Measurements from ENCODE around the gene SH2D7. TPM values are rescaled to one million over a fixed set of nuclear protein-coding genes. Genes with fewer than 3 reads are reported as not detected.

SH2D7 gene
- not detected in 2 replicates for total RNA-seq (2014; rRNA removed)
- not detected for Bru-seq, nascent RNA
- not detected for BruChase-seq, experiment 1, labeled RNA remaining after a 6-hour chase
- BruChase-seq, experiment 2, labeled RNA remaining after a 2-hour chase: not detected
- long read RNA-seq, partial matches to known transcripts: 0 of 1 reads
- long read RNA-seq, other reads (novel, unspliced or antisense): 1 of 1 reads

- DNase-seq: no peak
- H3K27me3 ChIP-seq (ENCODE audit: low read length): no peaks in the 10 kb centered on the region
- H2AFZ ChIP-seq (ENCODE audit: low read length): no peak within 1 kb of the TSS
- CTCF ChIA-PET: no interaction called here
- BruUV-seq (replicated peaks): no TSS peak
- no peaks in the 10 kb centered on the region for H4K20me1 ChIP-seq (ENCODE audit: low read length)
- intact Hi-C loops (cut with micrococcal nuclease): no loop called here
- H3K4me3 ChIP-seq (ENCODE audit: low read length): no peak within 1 kb of the TSS
- ATAC-seq: no peak
- no peak within 1 kb of the TSS for H3K4me2 ChIP-seq (ENCODE audit: low read length)
- H3K9ac ChIP-seq (ENCODE audit: low read length): no peak within 1 kb of the TSS
- H3K36me3 ChIP-seq (ENCODE audit: low read depth, low read length): no peaks in the 10 kb centered on the region
- no peaks in the 10 kb centered on the region for H3F3A ChIP-seq (ENCODE audit: low read length, unreplicated experiment)
- no peak within 1 kb of the TSS for H3K27ac ChIP-seq (ENCODE audit: low read length)
- TF ChIP-seq EZH2phosphoT487 (IDR thresholded peaks at IDR 0.05; ENCODE audit: borderline replicate concordance, low read length) (no peak), EZH2 (IDR thresholded peaks at IDR 0.05; ENCODE audit: low read length, unreplicated experiment) (no peak), CTCF (conservative IDR thresholded peaks at IDR 0.05; ENCODE audit: low read depth, low read length) (no peak)
- POLR2A ChIA-PET (ENCODE audit: unreplicated experiment): no interaction called here
- no peaks in the 10 kb centered on the region for H3K9me3 ChIP-seq (ENCODE audit: low read length)
- H3K9me2 ChIP-seq (replicated peaks; ENCODE audit: low read length): no peaks in the 10 kb centered on the region
- H3K79me2 ChIP-seq (ENCODE audit: low read length): no peaks in the 10 kb centered on the region
- H3K4me1 ChIP-seq (ENCODE audit: insufficient read depth, low read length): no peaks in the 10 kb centered on the region
Observed at GRCh38 chr15:78092261-78093041, at the start of gene SH2D7. TSS of gene SH2D7 (plus strand) at chr15:78092561. CDS start at chr15:78092585, 24 bp downstream.

- H3K9ac ChIP-seq (ENCODE audit: low read length): no peak overlapping the region
- peaks cover 5% of the 10 kb centered on the region; the same call in 1 of the 2 replicates for H3K36me3 ChIP-seq (ENCODE audit: low read depth, low read length)
- POLR2A ChIA-PET (ENCODE audit: unreplicated experiment): no interaction called here
- no peaks in the 10 kb centered on the region for H3K9me2 ChIP-seq (replicated peaks; ENCODE audit: low read length)
- no peak overlapping the region for H3K4me3 ChIP-seq (ENCODE audit: low read length)
- intact Hi-C loops (cut with micrococcal nuclease): no loop called here
- CTCF ChIA-PET: no interaction called here
- DNase-seq: no peak
- no peaks in the 10 kb centered on the region for H3K27me3 ChIP-seq (ENCODE audit: low read length)
- no peak overlapping the region for H3K27ac ChIP-seq (ENCODE audit: low read length)
- H3F3A ChIP-seq (ENCODE audit: low read length, unreplicated experiment): no peaks in the 10 kb centered on the region
- H3K79me2 ChIP-seq (ENCODE audit: low read length): no peaks in the 10 kb centered on the region
- H4K20me1 ChIP-seq (ENCODE audit: low read length): no peaks in the 10 kb centered on the region
- no peak for ATAC-seq
- no peaks in the 10 kb centered on the region for H3K9me3 ChIP-seq (ENCODE audit: low read length)
- no peak for TF ChIP-seq CTCF (conservative IDR thresholded peaks at IDR 0.05; ENCODE audit: low read depth, low read length)
- TF ChIP-seq EZH2 (IDR thresholded peaks at IDR 0.05; ENCODE audit: low read length, unreplicated experiment): no peak
- no peak for TF ChIP-seq EZH2phosphoT487 (IDR thresholded peaks at IDR 0.05; ENCODE audit: borderline replicate concordance, low read length)
- H3K4me1 ChIP-seq (ENCODE audit: insufficient read depth, low read length): no peaks in the 10 kb centered on the region
- H2AFZ ChIP-seq (ENCODE audit: low read length): no peak overlapping the region
- no TSS peak for BruUV-seq (replicated peaks)
- no peak overlapping the region for H3K4me2 ChIP-seq (ENCODE audit: low read length)
Observed at GRCh38 chr15:78044407-78045155, 47.8 kb upstream of the SH2D7 start.
